Endothelial cell of umbilical vein (primary cell): Measurements from ENCODE around the gene SLC44A1. TPM values are rescaled to one million over a fixed set of nuclear protein-coding genes. Genes with fewer than 3 reads are reported as not detected.

Experiments
- BruUV-seq: library from RNA; stranded (reverse); fragments of 400-500 nt; replicated peaks from 2 replicates; lab custom pipeline; 2021; lab: Mats Ljungman, UMichigan
- CTCF ChIA-PET: fragments of 300-600, 350-600 bp; sonication (Branson Sonifier 250); formaldehyde crosslinking; loops from one replicate; lab custom pipeline; 2021; ENCODE audit warnings: antibody characterized with exemption, inconsistent platforms; lab: Charles Lee
- POLR2A ChIA-PET: fragments of 300-600, 350-600 bp; sonication (Branson Sonifier 250); formaldehyde crosslinking; loops from one replicate; lab custom pipeline; 2021; ENCODE audit warnings: antibody characterized with exemption, inconsistent platforms; lab: Charles Lee
- DNase-seq: peaks from one replicate; pipeline ENCODE4 v3.0.0-alpha.2; 2011; ENCODE audit warnings: low read depth, low spot score
- FAIRE-seq: peaks from 2 replicates; lab custom pipeline; 2011; peaks lifted over from hg19 to GRCh38; lab: Jason Lieb, UNC
- H2AFZ ChIP-seq: 2 replicates; pipeline ENCODE4 v1.6.0; 2012; ENCODE audit warnings: low read depth, low read length, control low read depth, inconsistent platforms
- H3K27ac ChIP-seq: 2 replicates; pipeline ENCODE4 v1.5.1; 2011; ENCODE audit warnings: low read depth, mild to moderate bottlenecking, control low read depth, low read length, moderate library complexity; ENCODE audit not compliant: insufficient read depth
- H3K27me3 ChIP-seq, 2 experiments: 2 replicates each; pipeline versions ENCODE4 v1.6.0 to v1.6.1; 2011; ENCODE audit warnings: low read length in 2 of 2, mixed read lengths in 1 of 2; ENCODE audit not compliant: control insufficient read depth in 2 of 2, insufficient read depth in 2 of 2
- H3K36me3 ChIP-seq, 2 experiments: 2 replicates in 1 of 2; 3 replicates in 1 of 2; pipeline ENCODE4 v1.5.1; 2011; ENCODE audit warnings: low read length in 2 of 2, mild to moderate bottlenecking in 1 of 2, moderate library complexity in 1 of 2; ENCODE audit not compliant: control insufficient read depth in 2 of 2, insufficient read depth in 2 of 2; ENCODE audit errors: extremely low read depth in 1 of 2
- H3K4me1 ChIP-seq: 3 replicates; pipeline ENCODE4 v1.5.1; 2011; ENCODE audit warnings: mild to moderate bottlenecking, low read length; ENCODE audit not compliant: control insufficient read depth, insufficient read depth; ENCODE audit errors: extremely low read depth
- H3K4me2 ChIP-seq: 2 replicates; pipeline ENCODE4 v1.6.1; 2011; ENCODE audit warnings: low read length, control low read depth, mixed read lengths; ENCODE audit not compliant: insufficient read depth
- H3K4me3 ChIP-seq, 3 experiments: fragments of 200-600 bp in 1 of 3; sonication (generic), shearing (Covaris generic) in 1 of 3; replicated peaks in 1 of 3; 2 replicates each; pipeline ENCODE4 v1.5.1; 2011 to 2016; ENCODE audit warnings: control low read depth in 3 of 3, low read length in 3 of 3, mild to moderate bottlenecking in 2 of 3, inconsistent platforms in 1 of 3, low read depth in 1 of 3, moderate library complexity in 1 of 3; ENCODE audit not compliant: insufficient read depth in 1 of 3
- H3K79me2 ChIP-seq: 2 replicates; pipeline ENCODE4 v1.6.0; 2012; ENCODE audit warnings: low read length, inconsistent platforms; ENCODE audit not compliant: control insufficient read depth, insufficient read depth
- H3K9ac ChIP-seq: replicated peaks from 2 replicates; pipeline ENCODE3; 2011; ENCODE audit warnings: low read length, control low read depth; ENCODE audit not compliant: insufficient read depth; ENCODE audit errors: extremely low read depth
- H3K9me1 ChIP-seq: replicated peaks from 3 replicates; pipeline ENCODE4 v1.6.0; 2011; ENCODE audit warnings: mild to moderate bottlenecking, low read length; ENCODE audit not compliant: control insufficient read depth, insufficient read depth; ENCODE audit errors: extremely low read depth
- H3K9me3 ChIP-seq: replicated peaks from 2 replicates; pipeline ENCODE4 v1.5.1; 2012; ENCODE audit warnings: low read length, inconsistent platforms; ENCODE audit not compliant: control insufficient read depth, insufficient read depth
- H4K20me1 ChIP-seq: replicated peaks from 2 replicates; pipeline ENCODE3; 2011; ENCODE audit warnings: mild to moderate bottlenecking, low read length; ENCODE audit not compliant: control insufficient read depth, insufficient read depth; ENCODE audit errors: extremely low read depth
- CTCF ChIP-seq, 2 donors: IDR thresholded peaks; 1 replicate in 1 of 2; 2 replicates in 1 of 2; pipeline ENCODE4 v1.5.1; 2011; ENCODE audit warnings: low read length in 2 of 2, mild to moderate bottlenecking in 2 of 2, moderate library complexity in 2 of 2, control low read depth in 1 of 2, inconsistent platforms in 1 of 2, low read depth in 1 of 2; ENCODE audit not compliant: insufficient read depth in 1 of 2; ENCODE audit errors: extremely low read depth in 1 of 2
- EZH2 ChIP-seq: IDR thresholded peaks from 2 replicates; pipeline ENCODE4 v1.6.1; 2012; ENCODE audit warnings: borderline replicate concordance, low read depth, mild to moderate bottlenecking, moderate library complexity, low read length, inconsistent platforms; ENCODE audit not compliant: severe bottlenecking
- FOS ChIP-seq: IDR thresholded peaks from 2 replicates; pipeline ENCODE4 v1.6.1; 2011; ENCODE audit warnings: mild to moderate bottlenecking, low read length, moderate library complexity, borderline replicate concordance; ENCODE audit not compliant: insufficient read depth
- GATA2 ChIP-seq: IDR thresholded peaks from 2 replicates; pipeline ENCODE4 v1.7.0; 2011; ENCODE audit warnings: low read depth, mild to moderate bottlenecking, moderate library complexity, mixed read lengths, low read length; ENCODE audit not compliant: insufficient read length, insufficient read depth
- JUN ChIP-seq: IDR thresholded peaks from 2 replicates; pipeline ENCODE4 v1.6.1; 2011; ENCODE audit warnings: borderline replicate concordance, low read depth; ENCODE audit not compliant: insufficient read length, insufficient read depth
- MAX ChIP-seq: IDR thresholded peaks from 2 replicates; pipeline ENCODE4 v1.6.1; 2011; ENCODE audit not compliant: insufficient read depth, insufficient read length
- MYC ChIP-seq: IDR thresholded peaks from one replicate; pipeline ENCODE4 v1.6.1; 2011; ENCODE audit warnings: mild to moderate bottlenecking, low read depth, low read length
- POLR2A ChIP-seq: IDR thresholded peaks from 2 replicates; pipeline ENCODE4 v1.6.1; 2012; ENCODE audit warnings: low read depth, mild to moderate bottlenecking, control low read depth, low read length
- POLR2AphosphoS5 ChIP-seq: IDR thresholded peaks from 2 replicates; pipeline ENCODE4 v1.6.1; 2012; ENCODE audit warnings: low read depth, mild to moderate bottlenecking, control low read depth, low read length, moderate library complexity; ENCODE audit not compliant: insufficient read depth
- dilution Hi-C: fragments of 300-500 bp; cut with MboI; formaldehyde crosslinking; loops from one replicate; pipeline ENCODE4 v1.15.0; 2019; ENCODE audit warnings: low sequenced_read_pairs; ENCODE audit not compliant: extremely low pct_ligation_motif_present
- intact Hi-C: fragments of 100-400 bp; cut with micrococcal nuclease; formaldehyde crosslinking; loops from one replicate; pipeline ENCODE4 v1.10.0; 2022
- polyA plus RNA-seq, 4 experiments: library from polyadenylated mRNA; depleted of rRNA in 3 of 4; stranded (reverse) in 3 of 4; unstranded in 1 of 4; fragments of >200 nt; gene quantifications; 2 replicates each; pipeline versions ENCODE4 v1.2.1 to v1.2.3, GENCODE V29; 2011 to 2012; ENCODE audit warnings: missing spikeins in 1 of 4
- total RNA-seq: library from RNA; stranded (reverse); gene quantifications from 2 replicates; pipeline ENCODE4 v1.2.3, GENCODE V29; 2021

Gene SLC44A1
- total and polyA plus RNA-seq, 2 donors (not counting 3 experiments of a cell fraction or from before 2014, with no cell fraction given), result 16.1 to 37.7 TPM

GRCh38 chr9:105375323-105375722 lies 130.9 kb downstream of the SLC44A1 start:
- no peak for TF ChIP-seq MAX
- no peak for TF ChIP-seq POLR2AphosphoS5
- TF ChIP-seq JUN, result no peak
- no peak for TF ChIP-seq EZH2
- no peak for TF ChIP-seq MYC
- CTCF ChIA-PET, result no interaction called here

GRCh38 chr9:105376893-105377292 lies 132.4 kb downstream of the SLC44A1 start:
- Histone ChIP-seq H3K4me1 (no peaks in the 10 kb centered on the region), H3K36me3 (peaks cover 0 to 3% of the 10 kb centered on the region in 2 experiments), H3K27me3 (no peaks in the 10 kb centered on the region), H3K9me1 (no peaks in the 10 kb centered on the region), H3K9me3 (no peaks in the 10 kb centered on the region), H3K9ac (no peak overlapping the region), H3K4me2 (no peak overlapping the region), H2AFZ (no peak overlapping the region), H3K4me3 (no peak overlapping the region), H4K20me1 (no peaks in the 10 kb centered on the region), H3K79me2 (no peaks in the 10 kb centered on the region), H3K27ac (no peak overlapping the region)
- CTCF ChIA-PET, result no interaction called here
- intact Hi-C loops, result no loop called here
- dilution Hi-C loops, result no loop called here
- FAIRE-seq (no peak), DNase-seq (no peak)
- no peak for TF ChIP-seq MAX
- no peak for TF ChIP-seq CTCF (IDR thresholded peaks at IDR 0.05; ENCODE audit: extremely low read depth in 1 of 2, insufficient read depth in 1 of 2, low read depth in 1 of 2, low read length in 2 of 2)
- no peak for TF ChIP-seq EZH2
- no peak for TF ChIP-seq MYC
- no peak for TF ChIP-seq POLR2A
- no peak for TF ChIP-seq POLR2AphosphoS5
- no peak for TF ChIP-seq FOS
- TF ChIP-seq GATA2, result no peak
- no peak for TF ChIP-seq JUN
- POLR2A ChIA-PET, result no interaction called here
- BruUV-seq, result no TSS peak

More at GRCh38 chr9:105375323-105375722, 130.9 kb downstream of the SLC44A1 start:
- DNase-seq, result no peak
- Histone ChIP-seq H3K27ac (no peak overlapping the region), H3K27me3 (no peaks in the 10 kb centered on the region), H3K36me3 (peaks cover 0 to 3% of the 10 kb centered on the region in 2 experiments), H3K4me3 (no peak overlapping the region), H3K4me1 (no peaks in the 10 kb centered on the region), H3K9me1 (no peaks in the 10 kb centered on the region), H3K9me3 (no peaks in the 10 kb centered on the region), H3K4me2 (no peak overlapping the region), H3K79me2 (no peaks in the 10 kb centered on the region), H2AFZ (no peak overlapping the region), H3K9ac (no peak overlapping the region), H4K20me1 (no peaks in the 10 kb centered on the region)
- BruUV-seq, result no TSS peak
- FAIRE-seq, result no peak
- intact Hi-C loops, result no loop called here
- POLR2A ChIA-PET, result no interaction called here
- dilution Hi-C loops, result no loop called here
